PFSK-1 (cell line): Measurements from ENCODE around the gene TBCB.

Experiments
- FOXP2 ChIP-seq: optimal IDR thresholded peaks from 2 replicates; pipeline ENCODE3; 2011; ENCODE audit warnings: borderline replicate concordance, control low read depth, inconsistent platforms; ENCODE audit not compliant: insufficient read depth; ENCODE audit errors: extremely low read length, extremely low read depth
- POLR2AphosphoS5 ChIP-seq: IDR thresholded peaks from 2 replicates; pipeline ENCODE4 v1.6.1; 2012; ENCODE audit warnings: low read depth, mild to moderate bottlenecking, control low read depth, low read length, moderate library complexity
- SIN3A ChIP-seq: IDR thresholded peaks from 2 replicates; pipeline ENCODE4 v1.6.1; 2012; ENCODE audit warnings: mild to moderate bottlenecking, low read length, moderate library complexity, borderline replicate concordance; ENCODE audit not compliant: insufficient read depth
- TAF1 ChIP-seq: IDR thresholded peaks from 2 replicates; pipeline ENCODE4 v1.6.1; 2012; ENCODE audit warnings: low read length, control low read depth, borderline replicate concordance; ENCODE audit not compliant: insufficient read depth

TBCB gene

GRCh38 chr19:36172852-36173251 is 57.6 kb downstream of the TBCB start:
- TF ChIP-seq POLR2AphosphoS5 (no peak), FOXP2 (no peak), SIN3A (no peak), TAF1 (no peak)
